HG03565 (cell line): ENCODE measurements around the gene MACC1.
"Not testable (repeated sequence)": the region's sequence is repeated elsewhere in the genome, so short reads cannot be mapped to it uniquely, and the experiment has no call there.

ENCODE experiments used
- ATAC-seq: cut with Tn5 transposase; IDR thresholded peaks from one replicate; pipeline ENCODE4 v1.9.1; 2021; ENCODE audit warnings: mild to moderate bottlenecking, moderate library complexity; ENCODE audit not compliant: unreplicated experiment

MACC1 gene

GRCh38 chr7:20208651-20209307, 8.4 kb downstream of the MACC1 start:
- ATAC-seq, result no peak

GRCh38 chr7:20207811-20208210, 9.4 kb downstream of the MACC1 start:
- not testable (repeated sequence) for ATAC-seq

- no peak for ATAC-seq
These were observed 10.9 kb downstream of the MACC1 start for GRCh38 chr7:20206104-20206896.

- ATAC-seq, result no peak
These were observed 13.9 kb downstream of the MACC1 start for GRCh38 chr7:20203316-20203715.

- ATAC-seq, result no peak
These were observed 15.8 kb downstream of the MACC1 start for GRCh38 chr7:20201380-20201779.

DNA sequence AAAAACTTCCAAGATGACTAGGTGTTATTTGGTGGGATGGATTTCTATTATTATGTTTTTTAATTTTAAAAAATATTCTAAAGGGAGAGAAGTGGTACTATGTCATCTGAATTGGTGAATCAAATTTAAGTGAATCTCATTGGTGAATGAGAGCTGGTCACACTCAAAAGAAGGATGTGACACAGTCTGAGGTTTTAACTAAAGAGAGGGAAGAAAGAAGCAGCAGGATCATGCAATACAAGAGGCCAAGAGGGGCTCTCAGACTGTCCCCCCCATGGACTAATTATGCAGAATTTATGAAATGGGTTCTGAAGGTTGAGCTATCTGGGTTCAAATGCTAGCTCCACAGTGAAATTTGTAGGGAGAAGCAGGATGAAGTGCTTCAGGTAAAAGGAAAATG, 16.2 kb downstream of the MACC1 start:
- ATAC-seq, result no peak

DNA sequence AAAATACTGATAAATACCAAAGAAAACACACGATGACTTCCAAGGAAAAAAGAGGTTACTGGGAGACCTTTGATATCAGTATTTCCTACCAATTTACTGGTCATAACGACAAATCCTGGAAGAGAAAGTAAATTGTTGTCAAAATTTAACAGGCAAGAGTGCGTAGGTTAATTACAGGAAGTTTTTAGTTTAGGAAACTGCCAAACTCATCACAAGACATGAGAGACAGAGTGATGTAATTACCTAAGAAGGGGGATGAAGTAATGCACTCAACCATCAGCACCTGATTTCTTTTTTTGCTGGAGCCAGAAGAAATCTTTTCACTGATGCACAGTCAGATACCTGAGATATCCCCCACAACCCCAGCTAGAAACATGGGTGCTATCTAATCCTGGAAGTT, 16.8 kb downstream of the MACC1 start:
- ATAC-seq, result no peak

DNA sequence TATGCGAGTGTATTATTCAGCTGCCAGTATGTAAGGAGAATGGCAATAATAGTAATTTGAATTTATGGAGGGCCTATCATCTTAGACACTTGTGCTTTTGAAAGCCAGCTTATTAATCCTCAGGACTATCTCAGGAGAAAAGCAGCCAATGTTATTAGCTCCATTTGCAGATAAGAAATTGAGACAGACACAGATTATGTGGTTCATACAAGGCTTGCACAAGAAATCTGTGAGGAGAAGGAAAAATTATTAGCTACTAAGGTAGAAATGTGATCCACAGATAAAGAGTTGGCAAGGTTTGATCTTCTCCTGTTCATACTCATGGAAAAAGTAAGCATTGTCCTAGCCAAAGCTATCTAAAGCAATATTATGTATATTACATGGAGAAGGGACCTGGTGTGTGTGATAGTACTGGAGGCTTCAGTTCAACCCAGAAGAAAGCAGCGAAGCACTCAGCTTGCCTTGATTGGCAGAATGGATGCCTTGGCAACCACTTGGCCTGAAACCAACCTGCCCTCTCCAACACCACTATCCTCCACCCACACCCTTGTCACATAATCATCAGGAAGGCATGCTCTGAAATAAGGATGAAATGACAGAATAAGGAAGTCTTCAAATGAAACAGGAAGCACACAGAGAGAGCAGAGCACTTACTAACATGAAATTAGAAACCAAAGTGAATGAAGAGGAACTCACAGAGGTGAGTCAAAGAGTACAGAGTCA, 18.0 kb downstream of the MACC1 start:
- ATAC-seq, result peak; percentile 86

DNA sequence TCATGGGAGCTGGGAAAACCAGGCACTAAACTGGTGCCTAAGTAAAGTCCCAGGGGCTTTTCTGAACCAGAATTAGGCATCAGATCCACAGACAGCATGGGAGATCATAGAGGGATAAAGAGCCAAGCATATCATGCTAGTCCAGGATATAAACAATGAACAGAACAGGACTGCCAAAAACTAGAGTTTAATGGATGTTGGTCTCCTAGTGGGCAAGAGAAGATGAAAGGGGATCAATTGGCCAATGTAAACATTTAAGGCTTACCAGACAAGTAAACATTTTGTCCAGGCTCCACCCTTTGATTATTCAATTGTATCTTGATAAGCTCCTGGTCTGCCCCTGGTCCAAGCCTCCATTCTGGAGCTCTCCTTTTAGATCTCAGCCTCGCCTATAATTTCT, 18.9 kb downstream of the MACC1 start:
- ATAC-seq, result no peak

DNA sequence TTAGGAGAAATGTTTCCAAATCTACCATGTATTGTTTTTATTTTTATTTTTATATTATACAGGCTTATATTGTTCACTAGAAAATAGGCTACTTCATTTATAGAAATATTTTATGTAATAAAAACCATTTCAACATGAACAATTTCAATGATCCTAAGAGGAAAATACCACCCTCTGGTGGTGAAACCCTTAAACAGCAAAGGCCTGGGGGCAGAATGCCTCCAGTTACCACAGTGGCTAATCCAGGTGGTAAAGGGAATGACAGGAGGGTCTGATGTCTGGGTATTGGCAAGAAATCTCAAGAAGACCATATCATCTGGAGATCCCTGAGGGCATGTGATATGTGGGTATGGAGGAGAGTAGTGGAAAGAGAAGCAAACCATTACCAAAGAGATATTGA, 19.3 kb downstream of the MACC1 start:
- ATAC-seq, result no peak

DNA sequence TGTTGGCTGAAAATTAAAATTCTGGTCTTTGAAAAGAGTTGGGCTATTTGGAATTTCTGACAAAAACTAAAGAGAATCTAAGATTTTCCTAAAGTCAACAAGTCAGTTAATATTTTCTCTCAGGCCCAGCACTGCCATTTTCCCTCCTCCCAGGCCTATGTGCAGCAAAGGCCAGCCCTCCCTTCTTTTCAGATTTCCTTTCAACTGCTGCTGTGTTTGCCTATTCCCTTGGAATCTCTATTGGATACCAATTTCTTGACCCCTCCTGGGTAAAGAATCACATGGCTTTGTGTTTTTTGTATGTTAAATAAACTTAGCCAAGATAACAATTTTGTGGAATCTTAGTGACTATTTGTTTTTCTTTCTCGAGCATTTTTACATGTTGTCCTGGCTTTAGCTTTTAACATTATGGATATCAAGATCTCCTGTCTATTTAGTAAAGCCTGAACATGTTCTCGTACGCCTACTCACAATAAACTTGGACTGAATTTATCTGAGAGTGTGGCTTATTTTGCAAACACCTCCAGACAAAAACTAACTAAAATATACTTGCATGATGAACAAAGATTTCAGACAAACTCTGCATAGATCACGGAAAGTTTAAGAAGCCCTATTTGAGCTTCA, 19.9 kb downstream of the MACC1 start:
- ATAC-seq, result no peak

GRCh38 chr7:20194343-20194995, 22.7 kb downstream of the MACC1 start:
- no peak for ATAC-seq

DNA sequence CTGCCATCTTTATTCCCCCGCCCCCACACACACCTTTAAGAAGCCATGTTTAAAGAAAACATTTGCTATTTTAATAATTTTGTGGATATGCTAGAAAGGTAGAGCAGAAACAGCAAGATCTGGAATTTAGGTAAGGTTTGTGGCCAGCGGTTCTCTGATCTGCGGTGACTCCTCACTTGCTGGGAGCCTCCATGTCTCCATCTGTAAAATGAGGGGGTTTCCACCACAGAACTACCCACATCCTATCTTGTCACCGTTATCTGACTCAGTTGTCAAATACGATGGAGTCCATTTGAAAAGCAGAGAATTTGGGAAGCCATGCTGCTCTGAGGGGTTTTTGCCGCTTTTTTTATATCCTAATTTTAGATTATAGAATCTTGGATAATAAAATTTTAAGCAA, 23.3 kb downstream of the MACC1 start:
- no peak for ATAC-seq

GRCh38 chr7:20193242-20193777, 23.9 kb downstream of the MACC1 start:
- ATAC-seq, result peak; percentile 80

- no peak for ATAC-seq
These were observed 25.8 kb downstream of the MACC1 start for GRCh38 chr7:20191391-20191869.

- no peak for ATAC-seq
These were observed 26.4 kb downstream of the MACC1 start for GRCh38 chr7:20190560-20191390.

GRCh38 chr7:20189852-20190251, 27.3 kb downstream of the MACC1 start:
- ATAC-seq, result no peak

DNA sequence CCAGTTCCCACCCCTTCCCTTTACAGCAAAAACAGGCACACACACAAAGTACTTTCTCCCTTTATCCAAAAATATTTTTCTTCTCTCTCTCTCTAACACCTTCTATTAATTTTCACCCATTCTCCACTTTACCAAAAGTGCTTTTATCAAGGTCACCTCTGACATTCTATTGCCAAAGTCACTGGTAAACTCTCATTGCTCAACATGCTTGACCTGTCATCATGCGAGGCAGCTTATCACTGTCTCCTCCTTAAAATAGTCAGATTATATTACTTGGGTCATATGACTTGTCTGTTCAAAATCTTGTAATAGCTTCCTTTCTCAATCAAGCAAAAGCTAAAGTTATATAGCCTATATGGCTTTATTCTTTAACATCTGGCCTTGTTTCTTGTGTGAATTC, 28.6 kb downstream of the MACC1 start:
- ATAC-seq, result no peak

DNA sequence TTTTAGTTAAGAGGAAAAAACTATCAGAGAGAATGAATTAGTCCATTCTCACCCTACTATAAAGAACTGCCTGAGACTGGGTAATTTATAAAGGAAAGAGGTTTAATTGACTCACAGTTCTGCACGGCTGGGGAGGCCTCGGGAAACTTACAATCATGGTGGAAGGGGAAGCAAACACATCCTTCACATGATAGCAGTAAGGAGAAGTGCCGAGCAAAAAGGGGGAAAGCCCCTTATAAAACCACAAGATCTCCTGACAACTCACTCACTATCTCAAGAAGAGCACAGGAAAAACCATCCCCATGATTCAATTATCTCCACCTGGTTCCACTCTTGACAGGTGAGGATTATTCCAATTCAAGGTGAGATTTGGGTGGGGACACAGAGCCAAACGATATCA, 29.3 kb downstream of the MACC1 start:
- not testable (repeated sequence) for ATAC-seq

- no peak for ATAC-seq
These were observed 31.2 kb downstream of the MACC1 start for GRCh38 chr7:20185988-20186387.
